Measurements from ENCODE around the gene TYROBP. TPM values are rescaled to one million over a fixed set of nuclear protein-coding genes. Genes with fewer than 3 reads are reported as not detected.

The TYROBP gene
- total and polyA plus RNA-seq, 2 of the 4 experiments (the other 2 are of a cell fraction) = not detected

DNA sequence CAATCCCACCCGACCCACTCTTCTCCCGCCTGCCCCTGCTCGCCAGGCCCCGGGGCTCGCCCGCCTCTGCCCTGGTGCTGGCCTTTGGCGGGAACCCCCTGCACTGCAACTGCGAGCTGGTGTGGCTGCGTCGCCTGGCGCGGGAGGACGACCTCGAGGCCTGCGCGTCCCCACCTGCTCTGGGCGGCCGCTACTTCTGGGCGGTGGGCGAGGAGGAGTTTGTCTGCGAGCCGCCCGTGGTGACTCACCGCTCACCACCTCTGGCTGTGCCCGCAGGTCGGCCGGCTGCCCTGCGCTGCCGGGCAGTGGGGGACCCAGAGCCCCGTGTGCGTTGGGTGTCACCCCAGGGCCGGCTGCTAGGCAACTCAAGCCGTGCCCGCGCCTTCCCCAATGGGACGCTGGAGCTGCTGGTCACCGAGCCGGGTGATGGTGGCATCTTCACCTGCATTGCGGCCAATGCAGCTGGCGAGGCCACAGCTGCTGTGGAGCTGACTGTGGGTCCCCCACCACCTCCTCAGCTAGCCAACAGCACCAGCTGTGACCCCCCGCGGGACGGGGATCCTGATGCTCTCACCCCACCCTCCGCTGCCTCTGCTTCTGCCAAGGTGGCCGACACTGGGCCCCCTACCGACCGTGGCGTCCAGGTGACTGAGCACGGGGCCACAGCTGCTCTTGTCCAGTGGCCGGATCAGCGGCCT is 32.1 kb upstream of the TYROBP start:
- Histone ChIP-seq H4K8ac (ENCODE audit: low read depth in 2 of 2, low read length in 2 of 2) (no peak overlapping the region), H3K23ac (ENCODE audit: low read depth, low read length) (no peak overlapping the region), H2AFZ (replicated peaks; ENCODE audit: low read length, poor library complexity) (no peak overlapping the region), H2BK15ac (ENCODE audit: low read depth, low read length) (no peak overlapping the region), H3K27me3 (ENCODE audit: control insufficient read depth, insufficient read depth, low read length) (no peaks in the 10 kb centered on the region), H2AK5ac (ENCODE audit: low read depth, low read length) (no peak overlapping the region), H3K79me1 (ENCODE audit: low read depth in 1 of 2, low read length in 2 of 2) (peaks cover 15 to 31% of the 10 kb centered on the region in 2 experiments), H3K4me3 (ENCODE audit: insufficient read depth, low read depth, low read length) (no peak overlapping the region), H3K14ac (replicated peaks; ENCODE audit: low read depth, low read length) (no peak overlapping the region), H4K91ac (ENCODE audit: insufficient read depth, low read depth, low read length) (no peak overlapping the region), H3K18ac (ENCODE audit: low read depth, low read length) (no peak overlapping the region), H2BK20ac (ENCODE audit: low read depth, low read length) (no peak overlapping the region), H3K4me2 (ENCODE audit: low read depth, low read length) (no peak overlapping the region), H4K5ac (ENCODE audit: low read depth, low read length) (no peak overlapping the region), H4K20me1 (ENCODE audit: insufficient read depth, low read length) (peaks cover 17% of the 10 kb centered on the region; the same call in 1 of the 2 replicates), H3K4me1 (ENCODE audit: control insufficient read depth, insufficient read depth, low read length) (peaks cover 8% of the 10 kb centered on the region), H3K9me1 (ENCODE audit: insufficient read depth, low read length) (peaks cover 9% of the 10 kb centered on the region), H3K9me3 (ENCODE audit: control insufficient read depth, insufficient read depth, low read length) (no peaks in the 10 kb centered on the region), H3K9ac (ENCODE audit: low read depth, low read length) (no peak overlapping the region), H2AK9ac (replicated peaks; ENCODE audit: low read depth, low read length, poor library complexity) (no peak overlapping the region), H2BK5ac (ENCODE audit: low read depth, low read length, poor library complexity, severe bottlenecking) (no peak overlapping the region), H3K4ac (ENCODE audit: low read depth, low read length) (no peak overlapping the region), H3K27ac (ENCODE audit: insufficient read depth, low read length) (no peak overlapping the region), H3K36me3 (ENCODE audit: control insufficient read depth, insufficient read depth, low read length) (peaks cover 10% of the 10 kb centered on the region; the same call in 1 of the 2 replicates), H3K56ac (ENCODE audit: extremely low read depth, insufficient read depth, low read length) (no peak overlapping the region), H2BK120ac (ENCODE audit: low read depth, low read length) (no peak overlapping the region)
- CTCF ChIA-PET = no interaction called here
- 95% methylated on average over 23 of the region's 51 CpGs; no CpG with 5 or more reads in 1 of the 2 experiments for WGBS, 2 experiments (ENCODE audit: extremely low coverage in 2 of 2, insufficient read length in 1 of 2)
- TF ChIP-seq MAFK (IDR thresholded peaks at IDR 0.05; ENCODE audit: low read depth, low read length) (no peak), FOS (IDR thresholded peaks at IDR 0.05; ENCODE audit: low read depth, low read length) (no peak), CHD1 (IDR thresholded peaks at IDR 0.05; ENCODE audit: low read depth, low read length) (no peak), MAZ (IDR thresholded peaks at IDR 0.05; ENCODE audit: borderline replicate concordance, low read depth, low read length) (no peak), RAD21 (IDR thresholded peaks at IDR 0.05; ENCODE audit: low read length) (no peak), USF2 (IDR thresholded peaks at IDR 0.05; ENCODE audit: low read depth, low read length) (no peak), BHLHE40 (IDR thresholded peaks at IDR 0.05; ENCODE audit: low read depth, low read length) (no peak), POLR2A (IDR thresholded peaks at IDR 0.05; ENCODE audit: low read depth, low read length) (no peak), SMC3 (IDR thresholded peaks at IDR 0.05; ENCODE audit: low read depth, low read length) (no peak), RFX5 (IDR thresholded peaks at IDR 0.05; ENCODE audit: low read depth, low read length) (no peak), NFE2L2 (IDR thresholded peaks at IDR 0.05; ENCODE audit: low read depth, low read length) (no peak), RCOR1 (IDR thresholded peaks at IDR 0.05; ENCODE audit: insufficient replicate concordance, low read length) (no peak), CTCF (conservative IDR thresholded peaks at IDR 0.05; ENCODE audit: low read depth, low read length) (no peak)
- TF ChIP-seq, protein P1, sequence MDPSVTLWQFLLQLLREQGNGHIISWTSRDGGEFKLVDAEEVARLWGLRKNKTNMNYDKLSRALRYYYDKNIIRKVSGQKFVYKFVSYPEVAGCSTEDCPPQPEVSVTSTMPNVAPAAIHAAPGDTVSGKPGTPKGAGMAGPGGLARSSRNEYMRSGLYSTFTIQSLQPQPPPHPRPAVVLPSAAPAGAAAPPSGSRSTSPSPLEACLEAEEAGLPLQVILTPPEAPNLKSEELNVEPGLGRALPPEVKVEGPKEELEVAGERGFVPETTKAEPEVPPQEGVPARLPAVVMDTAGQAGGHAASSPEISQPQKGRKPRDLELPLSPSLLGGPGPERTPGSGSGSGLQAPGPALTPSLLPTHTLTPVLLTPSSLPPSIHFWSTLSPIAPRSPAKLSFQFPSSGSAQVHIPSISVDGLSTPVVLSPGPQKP (IDR thresholded peaks at IDR 0.05; ENCODE audit: borderline replicate concordance, low read depth, low read length) = no peak
- in situ Hi-C loops (cut with MboI; ENCODE audit: low sequenced_read_pairs) = no loop called here
- POLR2A ChIA-PET (ENCODE audit: unreplicated experiment) = no interaction called here
- dilution Hi-C loops (cut with HindIII; ENCODE audit: low sequenced_read_pairs, unreplicated experiment) = no loop called here
- no TSS peak for BruUV-seq (replicated peaks)
- DNase-seq (no peak), ATAC-seq (ENCODE audit: low read depth) (no peak)
- intact Hi-C loops (cut with micrococcal nuclease) = no loop called here
